ENCODE measurements around the gene PUM1.

PUM1 gene, protein sequence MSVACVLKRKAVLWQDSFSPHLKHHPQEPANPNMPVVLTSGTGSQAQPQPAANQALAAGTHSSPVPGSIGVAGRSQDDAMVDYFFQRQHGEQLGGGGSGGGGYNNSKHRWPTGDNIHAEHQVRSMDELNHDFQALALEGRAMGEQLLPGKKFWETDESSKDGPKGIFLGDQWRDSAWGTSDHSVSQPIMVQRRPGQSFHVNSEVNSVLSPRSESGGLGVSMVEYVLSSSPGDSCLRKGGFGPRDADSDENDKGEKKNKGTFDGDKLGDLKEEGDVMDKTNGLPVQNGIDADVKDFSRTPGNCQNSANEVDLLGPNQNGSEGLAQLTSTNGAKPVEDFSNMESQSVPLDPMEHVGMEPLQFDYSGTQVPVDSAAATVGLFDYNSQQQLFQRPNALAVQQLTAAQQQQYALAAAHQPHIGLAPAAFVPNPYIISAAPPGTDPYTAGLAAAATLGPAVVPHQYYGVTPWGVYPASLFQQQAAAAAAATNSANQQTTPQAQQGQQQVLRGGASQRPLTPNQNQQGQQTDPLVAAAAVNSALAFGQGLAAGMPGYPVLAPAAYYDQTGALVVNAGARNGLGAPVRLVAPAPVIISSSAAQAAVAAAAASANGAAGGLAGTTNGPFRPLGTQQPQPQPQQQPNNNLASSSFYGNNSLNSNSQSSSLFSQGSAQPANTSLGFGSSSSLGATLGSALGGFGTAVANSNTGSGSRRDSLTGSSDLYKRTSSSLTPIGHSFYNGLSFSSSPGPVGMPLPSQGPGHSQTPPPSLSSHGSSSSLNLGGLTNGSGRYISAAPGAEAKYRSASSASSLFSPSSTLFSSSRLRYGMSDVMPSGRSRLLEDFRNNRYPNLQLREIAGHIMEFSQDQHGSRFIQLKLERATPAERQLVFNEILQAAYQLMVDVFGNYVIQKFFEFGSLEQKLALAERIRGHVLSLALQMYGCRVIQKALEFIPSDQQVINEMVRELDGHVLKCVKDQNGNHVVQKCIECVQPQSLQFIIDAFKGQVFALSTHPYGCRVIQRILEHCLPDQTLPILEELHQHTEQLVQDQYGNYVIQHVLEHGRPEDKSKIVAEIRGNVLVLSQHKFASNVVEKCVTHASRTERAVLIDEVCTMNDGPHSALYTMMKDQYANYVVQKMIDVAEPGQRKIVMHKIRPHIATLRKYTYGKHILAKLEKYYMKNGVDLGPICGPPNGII

DNA sequence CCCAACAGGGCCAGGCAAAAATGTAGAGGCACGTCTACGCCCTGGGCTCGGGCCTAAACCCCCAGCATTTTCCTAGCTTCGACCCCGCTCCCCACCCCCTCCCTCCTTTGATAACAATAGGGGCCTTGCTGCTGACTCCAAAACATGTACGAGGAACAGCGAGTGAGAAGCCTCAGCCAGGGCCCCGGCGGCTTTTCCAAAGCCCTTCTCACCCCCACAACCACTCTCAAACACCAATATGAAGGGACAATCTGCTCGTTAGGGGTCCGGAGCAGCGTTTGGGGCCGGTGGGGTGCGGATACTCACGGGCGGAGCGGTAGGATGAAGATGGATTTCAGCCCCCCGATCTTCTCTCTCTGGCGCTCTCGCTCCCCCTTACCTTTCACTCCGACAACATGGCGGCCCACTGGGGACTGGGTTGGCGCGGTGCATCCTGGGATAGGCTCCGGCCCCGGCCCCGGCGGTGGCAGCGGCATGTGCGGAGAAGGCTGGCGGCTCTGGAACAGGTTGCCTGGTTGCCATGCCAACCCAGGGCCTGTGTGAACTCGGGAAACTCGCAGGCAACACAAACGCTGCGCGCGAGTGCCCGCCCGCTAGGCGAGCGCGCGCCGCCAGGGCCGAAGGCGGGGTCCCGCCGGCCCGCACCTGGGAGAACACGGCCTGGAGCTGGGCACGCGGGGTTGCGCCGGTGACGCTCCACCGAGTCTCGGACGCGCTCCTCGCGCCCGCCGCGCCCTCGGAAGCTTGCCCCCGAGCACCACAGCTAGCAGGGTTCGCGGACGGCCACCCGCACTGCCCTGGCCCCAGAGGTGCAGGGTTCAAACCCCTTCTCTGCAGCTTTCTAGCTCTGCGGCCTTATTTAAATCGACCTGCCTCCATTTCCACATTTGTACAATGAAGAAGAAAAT, at the start of gene PUM1:
Gene PUM1, minus strand, starts transcription at position 408 of the 908 bp plus-strand sequence. CDS start 6,151 bp downstream, outside the sequence.
- peak within 1 kb of the TSS; percentile 95 for H3K4me3 ChIP-seq (ENCODE audit: low read depth, low read length)
- TF ChIP-seq, protein P1, sequence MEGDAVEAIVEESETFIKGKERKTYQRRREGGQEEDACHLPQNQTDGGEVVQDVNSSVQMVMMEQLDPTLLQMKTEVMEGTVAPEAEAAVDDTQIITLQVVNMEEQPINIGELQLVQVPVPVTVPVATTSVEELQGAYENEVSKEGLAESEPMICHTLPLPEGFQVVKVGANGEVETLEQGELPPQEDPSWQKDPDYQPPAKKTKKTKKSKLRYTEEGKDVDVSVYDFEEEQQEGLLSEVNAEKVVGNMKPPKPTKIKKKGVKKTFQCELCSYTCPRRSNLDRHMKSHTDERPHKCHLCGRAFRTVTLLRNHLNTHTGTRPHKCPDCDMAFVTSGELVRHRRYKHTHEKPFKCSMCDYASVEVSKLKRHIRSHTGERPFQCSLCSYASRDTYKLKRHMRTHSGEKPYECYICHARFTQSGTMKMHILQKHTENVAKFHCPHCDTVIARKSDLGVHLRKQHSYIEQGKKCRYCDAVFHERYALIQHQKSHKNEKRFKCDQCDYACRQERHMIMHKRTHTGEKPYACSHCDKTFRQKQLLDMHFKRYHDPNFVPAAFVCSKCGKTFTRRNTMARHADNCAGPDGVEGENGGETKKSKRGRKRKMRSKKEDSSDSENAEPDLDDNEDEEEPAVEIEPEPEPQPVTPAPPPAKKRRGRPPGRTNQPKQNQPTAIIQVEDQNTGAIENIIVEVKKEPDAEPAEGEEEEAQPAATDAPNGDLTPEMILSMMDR (IDR thresholded peaks at IDR 0.05; ENCODE audit: low read depth, low read length), result no peak

DNA sequence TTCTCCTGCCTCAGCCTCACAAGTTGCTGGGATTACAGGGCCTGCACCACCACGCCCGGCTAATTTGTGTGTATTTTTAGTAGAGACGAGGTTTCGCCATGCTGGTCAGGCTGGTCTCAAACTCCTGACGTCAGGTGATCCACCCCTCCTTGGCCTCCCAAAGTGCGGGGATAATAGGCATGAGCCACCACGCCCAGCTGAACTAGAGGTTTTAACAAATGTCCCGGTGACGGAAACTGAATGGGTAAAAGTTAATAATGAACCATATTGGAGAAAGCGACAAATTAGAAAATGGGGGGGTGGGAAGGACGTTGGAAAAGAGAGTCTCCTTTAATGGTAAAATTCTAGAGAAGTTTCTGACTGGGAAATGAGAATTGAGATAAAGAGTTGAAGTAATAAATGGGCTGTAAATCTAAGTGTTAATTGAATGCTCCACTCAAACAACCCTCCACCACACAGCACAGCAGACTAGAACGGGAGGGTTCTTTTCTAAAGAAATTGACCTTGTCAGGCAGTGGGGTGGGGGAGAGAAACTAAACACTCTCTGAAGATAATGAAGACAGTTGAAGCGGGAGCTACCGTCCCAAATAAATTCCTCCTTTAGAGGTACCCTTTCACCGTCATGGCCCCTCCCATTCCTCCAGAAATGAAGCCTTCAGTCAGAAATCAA, 46.9 kb upstream of the PUM1 start:
- H3K4me3 ChIP-seq (ENCODE audit: low read depth, low read length), result no peak overlapping the region
- TF ChIP-seq, protein P1 (IDR thresholded peaks at IDR 0.05; ENCODE audit: low read depth, low read length), result no peak

DNA sequence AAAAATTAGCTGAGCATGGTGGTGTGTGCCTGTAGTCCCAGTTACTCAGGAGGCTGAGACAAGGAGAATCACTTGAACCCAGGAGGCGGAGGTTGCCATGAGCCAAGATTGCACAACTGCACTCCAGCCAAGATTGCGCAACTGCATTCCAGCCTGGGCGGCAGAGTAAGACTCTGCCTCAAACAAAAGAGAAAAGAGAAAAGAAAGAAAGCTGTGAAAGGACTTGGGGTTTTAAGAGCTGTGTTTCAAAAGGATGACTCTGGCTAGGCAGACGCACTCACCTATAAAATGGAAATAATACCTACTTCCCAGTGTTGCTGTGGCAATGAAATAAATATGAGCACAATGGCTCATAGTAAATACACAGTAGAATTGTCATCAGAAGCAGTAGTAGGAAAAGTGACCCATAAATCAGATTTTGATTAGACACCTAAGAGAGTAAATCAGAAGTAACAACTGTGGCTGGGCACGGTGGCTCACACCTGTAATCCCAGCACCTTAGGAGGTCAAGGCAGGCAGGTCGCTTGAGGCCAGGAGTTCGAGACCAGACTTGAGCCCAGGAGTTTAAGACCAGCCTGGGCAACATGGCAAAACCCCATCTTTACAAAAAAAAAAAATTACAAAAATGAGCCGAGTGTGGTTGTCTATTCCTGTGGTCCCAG, 45.9 kb upstream of the PUM1 start:
- TF ChIP-seq, protein P1 (IDR thresholded peaks at IDR 0.05; ENCODE audit: low read depth, low read length), result no peak
- H3K4me3 ChIP-seq (ENCODE audit: low read depth, low read length), result no peak overlapping the region

DNA sequence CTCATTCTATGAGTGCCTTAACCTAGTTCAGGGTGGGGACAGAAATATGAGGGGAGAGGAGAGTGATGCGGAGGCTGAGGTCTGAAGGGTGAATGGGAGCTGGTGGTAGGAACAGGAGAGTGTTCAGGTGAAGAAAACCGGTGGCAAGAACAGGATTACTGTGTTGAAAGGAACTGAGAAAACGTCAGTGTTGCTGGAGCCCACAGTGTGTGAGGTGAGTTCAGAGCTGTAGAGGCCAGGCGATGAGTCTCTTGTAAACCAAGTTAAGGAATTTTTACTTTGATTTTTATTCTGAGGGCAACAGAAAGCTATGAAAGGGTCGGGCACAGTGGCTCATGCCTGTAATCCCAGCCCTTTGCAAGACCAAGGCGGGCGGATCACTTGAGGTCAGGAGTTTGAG, 45.3 kb upstream of the PUM1 start:
- H3K4me3 ChIP-seq (ENCODE audit: low read depth, low read length), result no peak overlapping the region
- TF ChIP-seq, protein P1 (IDR thresholded peaks at IDR 0.05; ENCODE audit: low read depth, low read length), result no peak

DNA sequence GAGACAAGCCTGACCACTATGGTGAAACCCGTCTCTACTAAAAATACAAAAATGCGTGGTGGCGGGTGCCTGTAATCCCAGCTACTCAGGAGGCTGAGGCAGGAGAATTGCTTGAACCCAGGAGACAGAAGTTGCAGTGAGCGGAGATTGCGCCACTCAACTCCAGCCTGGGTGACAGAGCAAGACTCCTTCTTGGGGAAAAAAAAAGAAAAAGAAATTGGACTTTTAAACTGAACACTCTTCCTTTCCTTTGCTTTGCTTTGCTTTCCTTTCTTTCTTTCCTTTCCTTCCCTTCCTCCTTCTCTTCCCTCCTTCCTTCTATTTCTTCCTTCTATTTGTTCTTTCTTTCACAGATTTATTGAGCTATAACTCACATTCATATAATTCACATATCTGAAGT, 43.3 kb upstream of the PUM1 start:
- TF ChIP-seq, protein P1 (IDR thresholded peaks at IDR 0.05; ENCODE audit: low read depth, low read length), result no peak
- H3K4me3 ChIP-seq (ENCODE audit: low read depth, low read length), result no peak overlapping the region

All from WI38 (cell line).